Heart right ventricle (tissue), 16 donors: ENCODE results near the gene TLDC2. TPM values are rescaled to one million over a fixed set of nuclear protein-coding genes. Genes with fewer than 3 reads are reported as not detected.

Experiments used
- ATAC-seq, 8 donors: fragments of 200-7000 bp; cut with Tn5 transposase; one replicate each; pipeline ENCODE4 v1.9.1; 2020; ENCODE audit warnings: mild to moderate bottlenecking in 8 of 8, moderate library complexity in 8 of 8, moderate number of reproducible peaks in 1 of 8
- DNase-seq, 2 donors: peaks; one replicate each; pipeline ENCODE4 v3.0.0-alpha.2; 2020
- H3K27ac ChIP-seq, 10 donors: fragments of 200-600 bp; sonication (generic) in 2 of 10; one replicate each; pipeline versions ENCODE4 v1.5.0 to v1.8.0; 2020 to 2022; ENCODE audit warnings: mild to moderate bottlenecking in 3 of 10
- H3K27me3 ChIP-seq, 7 donors: fragments of 200-600 bp; one replicate each; pipeline ENCODE4 v1.8.0; 2021 to 2022; ENCODE audit warnings: mild to moderate bottlenecking in 2 of 7
- H3K36me3 ChIP-seq, 9 donors: fragments of 200-600 bp; sonication (generic) in 1 of 9; one replicate each; pipeline versions ENCODE4 v1.5.0 to v1.8.0; 2020 to 2022; ENCODE audit warnings: mild to moderate bottlenecking in 2 of 9
- H3K4me1 ChIP-seq, 9 donors: fragments of 200-600 bp; sonication (generic) in 1 of 9; one replicate each; pipeline versions ENCODE4 v1.5.0 to v1.8.0; 2020 to 2022; ENCODE audit warnings: mild to moderate bottlenecking in 4 of 9
- H3K4me3 ChIP-seq, 10 donors: fragments of 200-600 bp; sonication (generic) in 2 of 10; one replicate each; pipeline versions ENCODE4 v1.5.0 to v1.8.0; 2020 to 2022; ENCODE audit warnings: mild to moderate bottlenecking in 7 of 10, moderate library complexity in 2 of 10
- H3K9me3 ChIP-seq, 11 donors: fragments of 200-600 bp in 10 of 11; sonication (generic) in 2 of 11; one replicate each; pipeline versions ENCODE4 v1.5.0 to v1.8.0; 2013 to 2022; ENCODE audit warnings: mild to moderate bottlenecking in 2 of 11, control low read depth in 1 of 11, moderate library complexity in 1 of 11
- WGBS, 2 donors: extraction: QIAGEN DNeasy Blood & Tissue Kit; methylation state at CpG; one replicate each; pipeline ENCODE4 v1.1.7; 2013; ENCODE audit warnings: inconsistent platforms in 1 of 2; 5-methylcytosine and 5-hydroxymethylcytosine counted together
- intact Hi-C, 10 donors: fragments of 100-400 bp; cut with DNase I; formaldehyde crosslinking; loops; one replicate each; pipeline versions ENCODE4 v1.11.1 to v1.14.2; 2022
- polyA plus RNA-seq, 2 donors: library from polyadenylated mRNA; stranded (reverse); fragments of 200-250 nt; gene quantifications; one replicate each; pipeline ENCODE4 v1.2.3, GENCODE V29; 2013
- total RNA-seq, 10 donors: library from RNA; stranded (reverse); fragmentation: NEBNext Ultra II Directional in 3 of 10; extraction: Animal tissue kit (Norgen Biotek cat#: 25700) in 3 of 10; gene quantifications; one replicate each; pipeline versions ENCODE4 v1.2.1 to v1.2.4, GENCODE V29; 2021 to 2023
- TF ChIP-seq, protein P1 (sequence below), 9 donors: fragments of 200-600 bp; sonication (generic) in 2 of 9; IDR thresholded peaks; one replicate each; pipeline versions ENCODE4 v1.5.0 to v1.8.0; 2021 to 2022; ENCODE audit warnings: antibody characterized with exemption in 9 of 9, mild to moderate bottlenecking in 5 of 9, moderate library complexity in 1 of 9
- donor health status: Arrhythmogenic right ventricular cardiomyopathy.
- donor health status: ischemic (EF 13 %, LVEDD 7.1; RV severe dilation, severe dysfunction).
- donor health status: healthy with polysubstance abuse.
- donor health status: DM: no; HTN: yes; CAD: no.
- donor health status: DM: no; HTN: no; CAD: no.
- donor health status: ischemic (EF 25% LVEDD 6.9; RV normal size, moderate dysfunction).
- donor health status: ischemic (EF 25% LVEDD 5.7; RV mildly dilated, moderate dysfunction).
- donor health status: healthy.
- donor health status: DM: yes; HTN: yes; CAD: no.
- donor health status: Ischemic cardiomyopathy.
- donor health status: ischemic (EF 35%, LVEDD 5.7; RV mildly dilated, moderate dysfunction).
- donor health status: nonischemic (EF 11% LVEDD 7.7; RV severe dilation, severe dysfunction).
- donor health status: DM: yes; HTN: yes; CAD: no.
- donor health status: PGD.
- donor health status: ischemic (EF 29% LVEDD 5.4; RV normal size, mild dysfunction).
- donor health status: nonischemic (EF 23%, LVEDD 6.1; RV moderate dilation, normal function).

Gene TLDC2
- total and polyA plus RNA-seq, 12 donors, result 0.01 TPM; not detected in 11

GRCh38 chr20:36941401-36941835 is 65.5 kb downstream of the TLDC2 start:
- 61 to 70% methylated on average over 1 of the region's 1 CpG for WGBS, 2 donors
- TF ChIP-seq, protein P1, sequence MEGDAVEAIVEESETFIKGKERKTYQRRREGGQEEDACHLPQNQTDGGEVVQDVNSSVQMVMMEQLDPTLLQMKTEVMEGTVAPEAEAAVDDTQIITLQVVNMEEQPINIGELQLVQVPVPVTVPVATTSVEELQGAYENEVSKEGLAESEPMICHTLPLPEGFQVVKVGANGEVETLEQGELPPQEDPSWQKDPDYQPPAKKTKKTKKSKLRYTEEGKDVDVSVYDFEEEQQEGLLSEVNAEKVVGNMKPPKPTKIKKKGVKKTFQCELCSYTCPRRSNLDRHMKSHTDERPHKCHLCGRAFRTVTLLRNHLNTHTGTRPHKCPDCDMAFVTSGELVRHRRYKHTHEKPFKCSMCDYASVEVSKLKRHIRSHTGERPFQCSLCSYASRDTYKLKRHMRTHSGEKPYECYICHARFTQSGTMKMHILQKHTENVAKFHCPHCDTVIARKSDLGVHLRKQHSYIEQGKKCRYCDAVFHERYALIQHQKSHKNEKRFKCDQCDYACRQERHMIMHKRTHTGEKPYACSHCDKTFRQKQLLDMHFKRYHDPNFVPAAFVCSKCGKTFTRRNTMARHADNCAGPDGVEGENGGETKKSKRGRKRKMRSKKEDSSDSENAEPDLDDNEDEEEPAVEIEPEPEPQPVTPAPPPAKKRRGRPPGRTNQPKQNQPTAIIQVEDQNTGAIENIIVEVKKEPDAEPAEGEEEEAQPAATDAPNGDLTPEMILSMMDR (IDR thresholded peaks at IDR 0.05), result no peak
- H3K9me3 ChIP-seq, result no peaks in the 10 kb centered on the region
- no peak for ATAC-seq
- DNase-seq, result no peak
- H3K4me3 ChIP-seq, result no peak overlapping the region
- peaks cover 5 to 99% (median 61%) of the 10 kb centered on the region in 9 donors for H3K4me1 ChIP-seq
- intact Hi-C loops, result no loop called here
- H3K36me3 ChIP-seq, result peaks cover 0 to 97% (median 8%) of the 10 kb centered on the region in 9 donors
- H3K27me3 ChIP-seq, result no peaks in the 10 kb centered on the region
- peak overlapping the region in 4 of 10 donors; percentile 9 to 44 (median 32) for H3K27ac ChIP-seq

Other genes with a start within 250 kb of the TLDC2 start
- 1 to 10 TPM in 1 of 10 donors, under 1 TPM in 9; 0.20 to 2.4 (median 0.39) TPM for gene SLA2, start 229.9 kb upstream of the TLDC2 start, total RNA-seq
- gene SLA2, start 229.9 kb upstream of the TLDC2 start, polyA plus RNA-seq, result under 1 TPM; 0.23 to 0.66 TPM
- 10 to 100 TPM; 20.7 to 37.0 (median 30.7) TPM for gene NDRG3, start 130.0 kb upstream of the TLDC2 start, total RNA-seq
- gene NDRG3, start 130.0 kb upstream of the TLDC2 start, polyA plus RNA-seq, result 10 to 100 TPM; 19.3 to 23.8 TPM
- 1 to 10 TPM; 3.2 to 6.0 (median 4.9) TPM for gene DSN1, start 102.4 kb upstream of the TLDC2 start, total RNA-seq
- gene DSN1, start 102.4 kb upstream of the TLDC2 start, polyA plus RNA-seq, result 1 to 10 TPM; 4.7 to 5.8 TPM
- 100 to 1,000 TPM in 1 of 10 donors, 10 to 100 TPM in 9; 14.0 to 105 (median 26.7) TPM for gene SAMHD1, start 75.6 kb downstream of the TLDC2 start, total RNA-seq
- gene SAMHD1, start 75.6 kb downstream of the TLDC2 start, polyA plus RNA-seq, result 10 to 100 TPM; 34.6 to 46.8 TPM
- gene RBL1, start 219.9 kb downstream of the TLDC2 start, total RNA-seq, result 1 to 10 TPM; 2.7 to 6.5 (median 4.2) TPM
- 1 to 10 TPM in 1 of 2 donors, under 1 TPM in 1; 0.97 to 1.3 TPM for gene RBL1, start 219.9 kb downstream of the TLDC2 start, polyA plus RNA-seq